Measurements from ENCODE around the gene ZNF813. TPM values are rescaled to one million over a fixed set of nuclear protein-coding genes. Genes with fewer than 3 reads are reported as not detected.
"Not testable (repeated sequence)": the region's sequence is repeated elsewhere in the genome, so short reads cannot be mapped to it uniquely, and the experiment has no call there.

The ZNF813 gene
- polyA plus RNA-seq, 1 donor from 2014 or later, result 1.9 TPM

- H3K27me3 ChIP-seq (ENCODE audit: insufficient read depth, low read depth, low read length), result no peaks in the 10 kb centered on the region
- H3K4me3 ChIP-seq (ENCODE audit: low read length), result peak overlapping the region; percentile 79
- H3F3A ChIP-seq (ENCODE audit: insufficient read depth, low read length, poor library complexity, severe bottlenecking), result no peaks in the 10 kb centered on the region
- peak overlapping the region; percentile 75 for H3K9ac ChIP-seq (ENCODE audit: low read length)
- no peaks in the 10 kb centered on the region for H3K79me2 ChIP-seq (replicated peaks; ENCODE audit: insufficient read depth, low read length)
- no peaks in the 10 kb centered on the region for H3K9me3 ChIP-seq (ENCODE audit: low read length)
- H3K9me2 ChIP-seq (ENCODE audit: insufficient read depth, low read length), result no peaks in the 10 kb centered on the region
- no peaks in the 10 kb centered on the region for H4K20me1 ChIP-seq (ENCODE audit: insufficient read depth)
- no peak overlapping the region for H3K27ac ChIP-seq (ENCODE audit: low read length)
- peak overlapping the region; percentile 71 for H2AFZ ChIP-seq (ENCODE audit: low read depth, low read length)
- H3K36me3 ChIP-seq (ENCODE audit: insufficient read depth, low read length), result no peaks in the 10 kb centered on the region
- TF ChIP-seq RAD21 (conservative IDR thresholded peaks at IDR 0.05), result no peak
- TF ChIP-seq CTCF (IDR thresholded peaks at IDR 0.05; ENCODE audit: poor library complexity, severe bottlenecking), result peak; percentile 29
- TF ChIP-seq SMC3 (conservative IDR thresholded peaks at IDR 0.05; ENCODE audit: poor library complexity), result no peak
- peak overlapping the region; percentile 55 for H3K4me2 ChIP-seq (ENCODE audit: low read length)
Observed at GRCh38 chr19:53466726-53467484, 628 bp upstream of the ZNF813 start.

- not testable (repeated sequence) for H3K36me3 ChIP-seq (ENCODE audit: insufficient read depth, low read length); H2AFZ ChIP-seq (ENCODE audit: low read depth, low read length); H3F3A ChIP-seq (ENCODE audit: insufficient read depth, low read length, poor library complexity, severe bottlenecking); H3K79me2 ChIP-seq (replicated peaks; ENCODE audit: insufficient read depth, low read length); H4K20me1 ChIP-seq (ENCODE audit: insufficient read depth); H3K27ac ChIP-seq (ENCODE audit: low read length); H3K9me2 ChIP-seq (ENCODE audit: insufficient read depth, low read length); H3K9me3 ChIP-seq (ENCODE audit: low read length); H3K27me3 ChIP-seq (ENCODE audit: insufficient read depth, low read depth, low read length)
- Histone ChIP-seq H3K4me2 (ENCODE audit: low read length) (peak overlapping the region; percentile 48), H3K4me3 (ENCODE audit: low read length) (peak overlapping the region; percentile 79), H3K9ac (ENCODE audit: low read length) (peak overlapping the region; percentile 75)
Observed at GRCh38 chr19:53468628-53469027, 1.1 kb downstream of the ZNF813 start.

GRCh38 chr19:53471916-53472315, 4.4 kb downstream of the ZNF813 start:
- Histone ChIP-seq H3K36me3 (ENCODE audit: insufficient read depth, low read length) (no peaks in the 10 kb centered on the region), H3K27ac (ENCODE audit: low read length) (no peak overlapping the region), H3K79me2 (replicated peaks; ENCODE audit: insufficient read depth, low read length) (no peaks in the 10 kb centered on the region), H3F3A (ENCODE audit: insufficient read depth, low read length, poor library complexity, severe bottlenecking) (no peaks in the 10 kb centered on the region), H3K4me3 (ENCODE audit: low read length) (no peak overlapping the region), H3K9me2 (ENCODE audit: insufficient read depth, low read length) (no peaks in the 10 kb centered on the region), H4K20me1 (ENCODE audit: insufficient read depth) (no peaks in the 10 kb centered on the region), H2AFZ (ENCODE audit: low read depth, low read length) (no peak overlapping the region), H3K9ac (ENCODE audit: low read length) (no peak overlapping the region), H3K9me3 (ENCODE audit: low read length) (no peaks in the 10 kb centered on the region), H3K4me2 (ENCODE audit: low read length) (no peak overlapping the region), H3K27me3 (ENCODE audit: insufficient read depth, low read depth, low read length) (no peaks in the 10 kb centered on the region)
- no peak for TF ChIP-seq POLR2AphosphoS5 (IDR thresholded peaks at IDR 0.05)
- TF ChIP-seq TAF1 (IDR thresholded peaks at IDR 0.05; ENCODE audit: low read depth), result no peak
- no peak for TF ChIP-seq MXI1 (conservative IDR thresholded peaks at IDR 0.05; ENCODE audit: poor library complexity, severe bottlenecking)
- no peak for TF ChIP-seq CTCF (IDR thresholded peaks at IDR 0.05; ENCODE audit: poor library complexity, severe bottlenecking)
- TF ChIP-seq SMC3 (conservative IDR thresholded peaks at IDR 0.05; ENCODE audit: poor library complexity), result no peak
- TF ChIP-seq RAD21 (conservative IDR thresholded peaks at IDR 0.05), result no peak
- TF ChIP-seq EZH2 (IDR thresholded peaks at IDR 0.05; ENCODE audit: borderline replicate concordance, insufficient read depth, low read length, poor library complexity, severe bottlenecking), result no peak
- no peak for TF ChIP-seq EP300 (conservative IDR thresholded peaks at IDR 0.05; ENCODE audit: poor library complexity, severe bottlenecking)
- TF ChIP-seq REST (IDR thresholded peaks at IDR 0.05; ENCODE audit: borderline replicate concordance), result no peak

- H3F3A ChIP-seq (ENCODE audit: insufficient read depth, low read length, poor library complexity, severe bottlenecking); H3K27me3 ChIP-seq (ENCODE audit: insufficient read depth, low read depth, low read length); H4K20me1 ChIP-seq (ENCODE audit: insufficient read depth); H3K27ac ChIP-seq (ENCODE audit: low read length); H3K9me3 ChIP-seq (ENCODE audit: low read length); H3K79me2 ChIP-seq (replicated peaks; ENCODE audit: insufficient read depth, low read length); H3K4me3 ChIP-seq (ENCODE audit: low read length); H3K9ac ChIP-seq (ENCODE audit: low read length); H2AFZ ChIP-seq (ENCODE audit: low read depth, low read length); H3K36me3 ChIP-seq (ENCODE audit: insufficient read depth, low read length); H3K4me2 ChIP-seq (ENCODE audit: low read length); H3K9me2 ChIP-seq (ENCODE audit: insufficient read depth, low read length): not testable (repeated sequence)
Observed at GRCh38 chr19:53474832-53475231, 7.3 kb downstream of the ZNF813 start.
